ENCODE measurements around the gene AKAP13.

DNA sequence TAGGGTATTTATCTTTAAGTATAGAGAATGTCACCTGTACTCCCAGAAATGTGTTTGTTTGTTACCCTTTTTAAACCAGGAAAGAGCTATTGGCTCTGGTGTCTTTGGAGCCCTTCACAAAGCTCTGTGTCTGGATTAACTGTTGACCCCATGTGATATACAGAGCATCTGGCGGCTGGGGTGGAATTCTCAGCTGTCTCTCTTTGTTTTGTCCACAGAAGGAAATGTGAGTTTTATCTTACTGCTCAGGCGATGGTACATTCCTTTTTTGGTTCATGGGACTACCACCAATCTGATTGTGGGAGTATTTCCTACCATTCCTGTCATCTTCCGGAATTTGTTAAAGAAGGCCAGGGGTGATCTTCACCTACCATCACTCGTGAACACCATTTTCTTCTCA lies 120.3 kb downstream of the AKAP13 start:
- TF ChIP-seq, protein P1, sequence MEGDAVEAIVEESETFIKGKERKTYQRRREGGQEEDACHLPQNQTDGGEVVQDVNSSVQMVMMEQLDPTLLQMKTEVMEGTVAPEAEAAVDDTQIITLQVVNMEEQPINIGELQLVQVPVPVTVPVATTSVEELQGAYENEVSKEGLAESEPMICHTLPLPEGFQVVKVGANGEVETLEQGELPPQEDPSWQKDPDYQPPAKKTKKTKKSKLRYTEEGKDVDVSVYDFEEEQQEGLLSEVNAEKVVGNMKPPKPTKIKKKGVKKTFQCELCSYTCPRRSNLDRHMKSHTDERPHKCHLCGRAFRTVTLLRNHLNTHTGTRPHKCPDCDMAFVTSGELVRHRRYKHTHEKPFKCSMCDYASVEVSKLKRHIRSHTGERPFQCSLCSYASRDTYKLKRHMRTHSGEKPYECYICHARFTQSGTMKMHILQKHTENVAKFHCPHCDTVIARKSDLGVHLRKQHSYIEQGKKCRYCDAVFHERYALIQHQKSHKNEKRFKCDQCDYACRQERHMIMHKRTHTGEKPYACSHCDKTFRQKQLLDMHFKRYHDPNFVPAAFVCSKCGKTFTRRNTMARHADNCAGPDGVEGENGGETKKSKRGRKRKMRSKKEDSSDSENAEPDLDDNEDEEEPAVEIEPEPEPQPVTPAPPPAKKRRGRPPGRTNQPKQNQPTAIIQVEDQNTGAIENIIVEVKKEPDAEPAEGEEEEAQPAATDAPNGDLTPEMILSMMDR (IDR thresholded peaks at IDR 0.05) = no peak
- TF ChIP-seq POLR2AphosphoS5 (IDR thresholded peaks at IDR 0.05) = no peak

Data from breast epithelium (tissue), 3 donors.